Measurements from ENCODE around the gene BEND7.

GRCh38 chr10:13457958-13458686 lies 70.7 kb downstream of the BEND7 start:
- no peak for TF ChIP-seq FOXJ3 (CRISPR knock-in tag; IDR thresholded peaks at IDR 0.05; ENCODE audit: borderline replicate concordance)
- no peak for TF ChIP-seq ATF1 (CRISPR knock-in tag; IDR thresholded peaks at IDR 0.05)
- TF ChIP-seq CTCF (IDR thresholded peaks at IDR 0.05): no peak
- no peak for TF ChIP-seq NR2C2 (CRISPR knock-in tag; IDR thresholded peaks at IDR 0.05)
- TF ChIP-seq USF2 (CRISPR knock-in tag; IDR thresholded peaks at IDR 0.05): no peak
- TF ChIP-seq NR1H2 (CRISPR knock-in tag; IDR thresholded peaks at IDR 0.05): no peak
- no peak for TF ChIP-seq IRF2 (CRISPR knock-in tag; IDR thresholded peaks at IDR 0.05; ENCODE audit: borderline replicate concordance, low read depth)
- no peak for TF ChIP-seq NFE2L1 (CRISPR knock-in tag; IDR thresholded peaks at IDR 0.05)
- TF ChIP-seq NR3C1 (CRISPR knock-in tag; conservative IDR thresholded peaks at IDR 0.05; ENCODE audit: low read depth): no peak
- TF ChIP-seq HMGXB4 (CRISPR knock-in tag; IDR thresholded peaks at IDR 0.05): no peak
- no peak for TF ChIP-seq TP53 (CRISPR knock-in tag; IDR thresholded peaks at IDR 0.05)
- TF ChIP-seq ZNF512 (CRISPR knock-in tag; IDR thresholded peaks at IDR 0.05; ENCODE audit: borderline replicate concordance): no peak
- TF ChIP-seq SMAD3 (CRISPR knock-in tag; IDR thresholded peaks at IDR 0.05; ENCODE audit: borderline replicate concordance): no peak
- TF ChIP-seq AFF4 (CRISPR knock-in tag; IDR thresholded peaks at IDR 0.05; ENCODE audit: borderline replicate concordance): no peak

All from WTC11 (cell line).